Fibroblast of villous mesenchyme (primary cell): ENCODE data around the gene RSPH3. TPM values are rescaled to one million over a fixed set of nuclear protein-coding genes. Genes with fewer than 3 reads are reported as not detected.
A peak's percentile ranks its signal among the peaks of the same experiment; 100 is the strongest.

Source experiments
- DNase-seq: peaks from one replicate; pipeline ENCODE4 v3.0.0-alpha.2; 2010; ENCODE audit warnings: low read depth
- H3K4me3 ChIP-seq: 2 replicates; pipeline ENCODE4 v1.5.1; 2011; ENCODE audit warnings: low read depth, mild to moderate bottlenecking, low read length
- total RNA-seq: library from RNA; depleted of rRNA; stranded (reverse); fragments of >200 nt; gene quantifications from 2 replicates; pipeline ENCODE4 v1.2.3, GENCODE V29; 2012
- TF ChIP-seq, protein P1 (sequence below): IDR thresholded peaks from 2 replicates; pipeline ENCODE4 v1.5.1; 2012; ENCODE audit warnings: low read depth, mild to moderate bottlenecking, low read length; ENCODE audit not compliant: insufficient read depth

The RSPH3 gene
- total RNA-seq, 1 donor, result 6.0 TPM

DNA sequence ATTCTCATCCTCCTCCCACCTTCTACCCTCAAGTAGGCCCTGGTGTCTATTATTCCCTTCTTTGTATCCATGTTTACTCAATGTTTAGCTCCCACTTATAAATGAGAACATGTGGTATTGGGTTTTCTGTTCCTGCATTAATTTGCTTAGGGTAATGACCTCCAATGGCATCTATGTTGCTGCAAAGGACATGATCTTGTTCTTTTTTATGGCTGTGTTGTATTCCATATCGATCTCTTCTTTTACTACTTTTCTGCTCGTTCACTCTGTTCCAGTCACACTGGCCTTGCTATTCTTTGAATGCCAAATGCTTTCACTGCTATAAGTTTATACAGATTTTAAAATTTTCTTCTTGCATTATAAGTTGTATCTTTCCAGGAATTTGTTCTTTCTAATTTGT, 57.7 kb downstream of the RSPH3 start:
- DNase-seq, result no peak
- TF ChIP-seq, protein P1, sequence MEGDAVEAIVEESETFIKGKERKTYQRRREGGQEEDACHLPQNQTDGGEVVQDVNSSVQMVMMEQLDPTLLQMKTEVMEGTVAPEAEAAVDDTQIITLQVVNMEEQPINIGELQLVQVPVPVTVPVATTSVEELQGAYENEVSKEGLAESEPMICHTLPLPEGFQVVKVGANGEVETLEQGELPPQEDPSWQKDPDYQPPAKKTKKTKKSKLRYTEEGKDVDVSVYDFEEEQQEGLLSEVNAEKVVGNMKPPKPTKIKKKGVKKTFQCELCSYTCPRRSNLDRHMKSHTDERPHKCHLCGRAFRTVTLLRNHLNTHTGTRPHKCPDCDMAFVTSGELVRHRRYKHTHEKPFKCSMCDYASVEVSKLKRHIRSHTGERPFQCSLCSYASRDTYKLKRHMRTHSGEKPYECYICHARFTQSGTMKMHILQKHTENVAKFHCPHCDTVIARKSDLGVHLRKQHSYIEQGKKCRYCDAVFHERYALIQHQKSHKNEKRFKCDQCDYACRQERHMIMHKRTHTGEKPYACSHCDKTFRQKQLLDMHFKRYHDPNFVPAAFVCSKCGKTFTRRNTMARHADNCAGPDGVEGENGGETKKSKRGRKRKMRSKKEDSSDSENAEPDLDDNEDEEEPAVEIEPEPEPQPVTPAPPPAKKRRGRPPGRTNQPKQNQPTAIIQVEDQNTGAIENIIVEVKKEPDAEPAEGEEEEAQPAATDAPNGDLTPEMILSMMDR, result no peak
- H3K4me3 ChIP-seq, result no peak overlapping the region

DNA sequence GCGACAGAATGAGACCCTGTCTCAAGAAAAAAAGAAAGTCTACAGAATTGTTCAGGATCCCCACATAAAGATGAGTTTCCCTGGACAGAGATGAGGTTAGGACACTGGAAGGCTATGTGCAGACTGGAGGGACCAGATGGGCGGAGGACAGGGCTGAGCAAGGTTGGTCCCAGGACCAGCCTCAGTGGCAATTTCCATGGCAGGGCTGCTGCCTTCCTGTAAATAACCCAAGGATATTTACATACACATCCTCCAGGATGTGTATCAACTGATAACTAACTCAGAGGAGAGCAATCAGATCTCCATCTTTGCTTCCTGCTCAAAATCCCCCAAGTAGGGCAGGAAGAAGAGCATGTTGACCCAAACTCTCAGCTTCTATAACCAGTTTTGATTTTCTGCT, 58.8 kb downstream of the RSPH3 start:
- TF ChIP-seq, protein P1, result no peak
- DNase-seq, result no peak

DNA sequence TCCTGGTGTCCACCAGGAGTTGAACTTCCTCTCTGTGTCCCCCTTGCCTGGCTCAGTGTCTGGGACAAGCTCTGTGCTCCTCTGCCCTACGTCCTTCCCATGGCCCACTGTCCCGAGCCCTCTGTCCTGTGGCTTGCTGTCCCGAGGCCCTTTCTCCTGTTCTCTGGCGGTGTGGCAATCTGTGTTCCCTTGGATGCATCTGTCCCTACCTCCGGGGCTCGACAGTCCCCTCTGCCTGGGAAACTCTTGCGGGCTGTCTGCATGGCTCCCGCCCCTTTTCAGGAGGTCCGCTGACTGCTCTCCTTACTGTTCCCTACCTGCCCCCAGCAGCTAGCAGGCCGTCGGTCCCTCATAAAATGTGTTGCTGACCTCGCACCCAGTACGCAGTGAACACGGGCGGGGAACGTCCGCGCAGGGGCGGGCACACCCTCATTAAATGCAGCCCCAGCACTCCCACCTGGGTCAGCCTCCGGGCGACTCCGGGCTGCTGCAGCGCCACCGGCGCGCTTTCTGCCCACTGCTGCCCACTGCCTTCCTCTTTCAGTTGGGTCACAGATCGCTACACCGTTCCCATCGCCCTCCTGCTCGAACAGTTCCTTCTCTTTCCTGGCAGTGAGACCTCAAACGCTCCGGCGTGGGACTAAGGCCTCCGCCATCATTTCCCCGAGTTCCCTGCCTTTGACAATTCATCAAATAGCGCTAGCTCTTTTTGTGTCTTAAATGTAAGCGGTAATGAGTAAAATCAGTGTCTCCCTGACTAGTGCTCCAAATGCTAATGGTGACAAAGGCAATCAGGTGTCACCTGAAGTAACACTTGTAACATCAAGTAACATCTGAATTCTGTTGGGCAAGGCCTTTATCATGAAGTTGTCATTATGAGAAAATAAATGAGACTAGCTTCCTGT, 60.5 kb downstream of the RSPH3 start:
- TF ChIP-seq, protein P1, result peak; percentile 6
- H3K4me3 ChIP-seq, result peak overlapping the region; percentile 52
- DNase-seq, result no peak

More for the DNA sequence above, 58.8 kb downstream of the RSPH3 start:
- H3K4me3 ChIP-seq, result no peak overlapping the region

DNA sequence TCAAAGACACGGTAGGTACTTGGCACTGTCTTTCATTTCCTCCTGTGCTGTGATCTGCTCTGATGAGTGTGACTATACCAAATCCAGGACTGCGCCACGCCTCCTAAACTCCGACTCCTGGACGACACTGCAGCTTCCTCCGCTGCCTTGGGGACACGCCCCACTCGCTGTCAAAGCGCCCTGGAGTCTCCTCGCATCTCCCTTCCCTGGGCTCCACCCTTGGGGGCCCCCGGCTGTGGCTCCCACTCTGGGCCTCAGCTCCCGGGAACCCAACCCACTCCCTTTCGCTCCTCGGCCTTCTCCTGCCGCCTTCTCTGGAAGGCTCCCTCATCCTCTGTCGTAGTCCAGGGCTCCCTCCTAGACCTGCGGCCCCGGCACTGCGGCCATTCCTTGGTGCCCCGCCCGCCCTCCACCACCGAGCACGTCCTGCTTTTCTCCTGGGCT, 61.2 kb downstream of the RSPH3 start:
- peak overlapping the region; percentile 52 for H3K4me3 ChIP-seq
- peak; percentile 22 for DNase-seq
- TF ChIP-seq, protein P1, result no peak

DNA sequence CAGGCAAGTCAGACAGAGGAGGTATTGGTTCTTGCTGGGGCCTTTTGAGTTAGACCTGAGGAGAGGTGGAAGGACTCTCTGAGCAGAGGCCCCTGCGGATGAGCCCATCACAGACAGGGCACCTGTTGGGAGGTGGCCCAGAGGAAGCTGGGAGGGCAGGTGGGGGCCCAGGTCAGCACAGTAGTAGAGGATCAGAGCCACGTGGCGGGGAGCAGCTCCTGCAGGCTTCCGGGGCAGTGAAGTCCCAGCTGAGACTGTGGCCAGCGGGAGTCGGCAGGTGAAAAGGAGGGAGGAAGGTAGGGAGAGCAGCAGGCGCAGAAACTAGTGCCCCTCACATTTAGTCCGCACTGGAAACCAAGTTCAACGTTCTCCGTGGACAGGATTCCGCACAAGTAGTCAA, 61.8 kb downstream of the RSPH3 start:
- no peak overlapping the region for H3K4me3 ChIP-seq
- TF ChIP-seq, protein P1, result no peak
- no peak for DNase-seq

DNA sequence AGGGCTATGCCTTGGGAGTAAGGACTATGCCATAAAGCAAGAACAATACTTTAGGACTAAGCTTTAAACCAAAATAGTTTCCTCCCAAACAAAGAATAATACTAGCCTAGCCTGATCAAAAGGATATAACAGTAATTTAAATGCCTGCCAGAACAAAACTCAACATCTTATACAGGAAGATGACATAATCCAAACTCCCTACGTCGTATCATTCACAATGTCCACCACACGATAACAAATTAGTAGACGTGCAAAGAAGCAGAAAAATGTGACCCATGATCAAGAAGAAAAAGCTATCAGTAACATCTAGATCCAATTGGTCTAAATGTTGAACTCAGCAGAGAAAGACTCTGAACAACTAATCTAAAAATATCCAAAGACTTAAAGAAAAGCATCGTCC, 65.8 kb downstream of the RSPH3 start:
- no peak overlapping the region for H3K4me3 ChIP-seq
- TF ChIP-seq, protein P1, result no peak

More for the DNA sequence above, 65.8 kb downstream of the RSPH3 start:
- no peak for DNase-seq
